Trophoblast cell (in vitro differentiated cells and primary cell): ENCODE results near the gene KCNIP4.
"Not testable (repeated sequence)": the region's sequence is repeated elsewhere in the genome, so short reads cannot be mapped to it uniquely, and the experiment has no call there.

Experiments
- DNase-seq, 2 donors: peaks; one replicate each; pipeline ENCODE4 v3.0.0-alpha.2; 2016
- H2AFZ ChIP-seq: 2 replicates; pipeline ENCODE4 v1.6.1; 2013; ENCODE audit warnings: low read length, moderate library complexity, mild to moderate bottlenecking; ENCODE audit not compliant: insufficient read depth, poor library complexity
- H2AK5ac ChIP-seq: 2 replicates; pipeline ENCODE4 v1.6.1; 2013; ENCODE audit warnings: mild to moderate bottlenecking, low read length
- H2BK120ac ChIP-seq: 2 replicates; pipeline ENCODE4 v1.6.1; 2013; ENCODE audit warnings: low read length, mild to moderate bottlenecking, moderate library complexity; ENCODE audit not compliant: insufficient read depth, poor library complexity
- H2BK12ac ChIP-seq: 2 replicates; pipeline ENCODE4 v1.6.1; 2013; ENCODE audit warnings: mild to moderate bottlenecking, low read length, moderate library complexity
- H2BK5ac ChIP-seq: 2 replicates; pipeline ENCODE4 v1.6.1; 2013; ENCODE audit warnings: low read length, low read depth, moderate library complexity, mild to moderate bottlenecking; ENCODE audit not compliant: poor library complexity
- H3K14ac ChIP-seq: 2 replicates; pipeline ENCODE4 v1.6.1; 2013; ENCODE audit warnings: mild to moderate bottlenecking, low read length
- H3K18ac ChIP-seq: 2 replicates; pipeline ENCODE4 v1.6.1; 2013; ENCODE audit warnings: mild to moderate bottlenecking, low read length
- H3K23ac ChIP-seq: 2 replicates; pipeline ENCODE4 v1.6.1; 2013; ENCODE audit warnings: low read length
- H3K27ac ChIP-seq: 2 replicates; pipeline ENCODE4 v1.5.1; 2013; ENCODE audit warnings: low read depth, mild to moderate bottlenecking, inconsistent platforms, low read length, moderate library complexity
- H3K27me3 ChIP-seq: 2 replicates; pipeline ENCODE4 v1.6.1; 2013; ENCODE audit warnings: inconsistent platforms, mild to moderate bottlenecking, low read length, moderate library complexity; ENCODE audit not compliant: insufficient read depth
- H3K36me3 ChIP-seq, 2 experiments: 1 replicate in 1 of 2; 2 replicates in 1 of 2; pipeline ENCODE4 v1.6.1; 2013; ENCODE audit warnings: low read length in 2 of 2, mild to moderate bottlenecking in 2 of 2, moderate library complexity in 1 of 2; ENCODE audit not compliant: insufficient read depth in 2 of 2, control insufficient read depth in 1 of 2
- H3K4ac ChIP-seq: 2 replicates; pipeline ENCODE4 v1.6.1; 2013; ENCODE audit warnings: low read depth, mild to moderate bottlenecking, low read length, moderate library complexity
- H3K4me1 ChIP-seq, 2 experiments: 1 replicate in 1 of 2; 2 replicates in 1 of 2; pipeline ENCODE4 v1.6.1; 2013; ENCODE audit warnings: low read length in 2 of 2, mild to moderate bottlenecking in 2 of 2, moderate library complexity in 1 of 2; ENCODE audit not compliant: insufficient read depth in 2 of 2, control insufficient read depth in 1 of 2
- H3K4me2 ChIP-seq: 2 replicates; pipeline ENCODE4 v1.6.1; 2013; ENCODE audit warnings: inconsistent platforms, mild to moderate bottlenecking, low read length, moderate library complexity
- H3K4me3 ChIP-seq: 2 replicates; pipeline ENCODE4 v1.5.1; 2013; ENCODE audit warnings: mild to moderate bottlenecking, low read depth, low read length, inconsistent platforms
- H3K79me1 ChIP-seq: one replicate; pipeline ENCODE4 v1.6.1; 2013; ENCODE audit warnings: low read length
- H3K79me2 ChIP-seq: 2 replicates; pipeline ENCODE4 v1.6.1; 2013; ENCODE audit warnings: low read length, mild to moderate bottlenecking; ENCODE audit not compliant: control insufficient read depth, insufficient read depth, poor library complexity
- H3K9ac ChIP-seq: 2 replicates; pipeline ENCODE4 v1.6.1; 2013; ENCODE audit warnings: mild to moderate bottlenecking, low read length
- H3K9me3 ChIP-seq: 2 replicates; pipeline ENCODE4 v1.6.1; 2013; ENCODE audit warnings: low read depth, mild to moderate bottlenecking, control low read depth, inconsistent platforms, low read length; ENCODE audit not compliant: insufficient read depth
- H4K12ac ChIP-seq: 2 replicates; pipeline ENCODE4 v1.6.1; 2013; ENCODE audit warnings: low read depth, mild to moderate bottlenecking, low read length, moderate library complexity
- H4K8ac ChIP-seq: 2 replicates; pipeline ENCODE4 v1.6.1; 2013; ENCODE audit warnings: low read depth, mild to moderate bottlenecking, low read length, moderate library complexity
- H4K91ac ChIP-seq: one replicate; pipeline ENCODE4 v1.6.1; 2013; ENCODE audit warnings: low read depth, mild to moderate bottlenecking, low read length, moderate library complexity
- WGBS: extraction: QIAGEN DNeasy Blood & Tissue Kit; methylation state at CpG from one replicate; pipeline ENCODE4 v1.1.7; 2013; ENCODE audit warnings: missing lambda C conversion rate; ENCODE audit not compliant: insufficient read length, insufficient coverage; ENCODE audit errors: extremely low coverage; 5-methylcytosine and 5-hydroxymethylcytosine counted together

The KCNIP4 gene

GRCh38 chr4:20783134-20783533 is 1165.4 kb downstream of the KCNIP4 start:
- no CpG with 5 or more reads among the region's 1 CpG for WGBS
- H3K27me3 ChIP-seq, H3K9me3 ChIP-seq, H3K9ac ChIP-seq, H4K91ac ChIP-seq, H3K18ac ChIP-seq, H2AK5ac ChIP-seq, H3K4me1 ChIP-seq, H3K79me2 ChIP-seq, H3K27ac ChIP-seq, H4K8ac ChIP-seq, H2AFZ ChIP-seq, H3K4me2 ChIP-seq, H3K79me1 ChIP-seq, H3K4me3 ChIP-seq, DNase-seq, H2BK120ac ChIP-seq, H3K36me3 ChIP-seq, H3K14ac ChIP-seq, H3K23ac ChIP-seq, H4K12ac ChIP-seq, H2BK5ac ChIP-seq, H3K4ac ChIP-seq, H2BK12ac ChIP-seq: not testable (repeated sequence)

GRCh38 chr4:20778896-20779295 is 1169.7 kb downstream of the KCNIP4 start:
- Histone ChIP-seq H3K4ac (no peak overlapping the region), H3K9me3 (peaks cover 3% of the 10 kb centered on the region), H3K18ac (no peak overlapping the region), H4K12ac (no peak overlapping the region), H4K91ac (no peak overlapping the region), H3K36me3 (no peaks in the 10 kb centered on the region), H4K8ac (no peak overlapping the region), H2BK120ac (no peak overlapping the region), H2BK12ac (no peak overlapping the region), H3K4me1 (no peaks in the 10 kb centered on the region), H3K4me2 (no peak overlapping the region), H2AFZ (no peak overlapping the region), H3K79me2 (no peaks in the 10 kb centered on the region), H3K4me3 (no peak overlapping the region), H3K27me3 (no peaks in the 10 kb centered on the region), H2AK5ac (no peak overlapping the region), H3K27ac (no peak overlapping the region), H3K79me1 (peaks cover 1% of the 10 kb centered on the region), H2BK5ac (no peak overlapping the region), H3K23ac (no peak overlapping the region), H3K9ac (no peak overlapping the region), H3K14ac (no peak overlapping the region)
- no peak for DNase-seq
- WGBS = no CpG with 5 or more reads among the region's 1 CpG

- Histone ChIP-seq H3K18ac (no peak overlapping the region), H3K4me3 (no peak overlapping the region), H3K4me2 (no peak overlapping the region), H3K4me1 (no peaks in the 10 kb centered on the region), H4K91ac (peak overlapping the region; percentile 43), H3K27ac (no peak overlapping the region), H3K9me3 (no peaks in the 10 kb centered on the region), H3K36me3 (no peaks in the 10 kb centered on the region), H3K9ac (no peak overlapping the region), H2AK5ac (no peak overlapping the region), H3K79me2 (no peaks in the 10 kb centered on the region), H4K12ac (no peak overlapping the region), H3K23ac (no peak overlapping the region), H2BK5ac (no peak overlapping the region), H3K27me3 (no peaks in the 10 kb centered on the region), H3K79me1 (peaks cover 3% of the 10 kb centered on the region), H2AFZ (no peak overlapping the region), H2BK12ac (no peak overlapping the region), H2BK120ac (no peak overlapping the region), H4K8ac (no peak overlapping the region), H3K4ac (no peak overlapping the region), H3K14ac (no peak overlapping the region)
- no CpG with 5 or more reads among the region's 14 CpGs for WGBS
- DNase-seq = peak; percentile 36 to 84
These were observed 1175.2 kb downstream of the KCNIP4 start for GRCh38 chr4:20773144-20773997.

GRCh38 chr4:20764366-20764992 is 1184.1 kb downstream of the KCNIP4 start:
- Histone ChIP-seq H4K91ac (no peak overlapping the region), H3K27ac (no peak overlapping the region), H2AFZ (no peak overlapping the region), H3K36me3 (no peaks in the 10 kb centered on the region), H4K8ac (no peak overlapping the region), H3K4me2 (no peak overlapping the region), H3K27me3 (no peaks in the 10 kb centered on the region), H3K23ac (no peak overlapping the region), H3K14ac (no peak overlapping the region), H2AK5ac (no peak overlapping the region), H3K4me3 (no peak overlapping the region), H2BK120ac (no peak overlapping the region), H3K9me3 (no peaks in the 10 kb centered on the region), H3K4me1 (no peaks in the 10 kb centered on the region), H3K79me2 (no peaks in the 10 kb centered on the region), H2BK12ac (no peak overlapping the region), H4K12ac (no peak overlapping the region), H3K4ac (no peak overlapping the region), H3K18ac (no peak overlapping the region), H2BK5ac (no peak overlapping the region), H3K79me1 (no peaks in the 10 kb centered on the region), H3K9ac (no peak overlapping the region)
- no CpG with 5 or more reads among the region's 13 CpGs for WGBS
- DNase-seq = no peak
